Adrenal gland (tissue), 12 donors: ENCODE measurements around the gene IGDCC3. TPM values are rescaled to one million over a fixed set of nuclear protein-coding genes. Genes with fewer than 3 reads are reported as not detected.

Experiments
- DNase-seq, 7 donors: peaks; one replicate each; pipeline ENCODE4 v3.0.0-alpha.2; 2019 to 2020
- H3K27ac ChIP-seq, 5 donors: fragments of 200-600 bp; sonication (generic) in 4 of 5; 1 replicate in 3 of 5; 2 replicates in 2 of 5; pipeline versions ENCODE4 v1.5.1 to v1.8.0; 2016 to 2020; ENCODE audit warnings: mild to moderate bottlenecking in 1 of 5
- H3K27me3 ChIP-seq: fragments of 200-600 bp; 2 replicates; pipeline ENCODE4 v1.8.0; 2021
- H3K36me3 ChIP-seq, 2 donors: fragments of 200-600 bp; replicated peaks in 1 of 2; 1 replicate in 1 of 2; 2 replicates in 1 of 2; pipeline versions ENCODE4 v1.5.1 to v1.8.0; 2018 to 2022
- H3K4me1 ChIP-seq, 2 donors: fragments of 200-600 bp; replicated peaks in 1 of 2; 1 replicate in 1 of 2; 2 replicates in 1 of 2; pipeline versions ENCODE4 v1.5.1 to v1.8.0; 2018 to 2021
- H3K4me3 ChIP-seq, 4 donors: fragments of 200-600 bp; sonication (generic) in 3 of 4; one replicate each; pipeline ENCODE4 v1.5.1; 2016 to 2018
- H3K9me3 ChIP-seq, 3 donors: fragments of 200-600 bp; sonication (generic) in 1 of 3; replicated peaks in 1 of 3; 1 replicate in 2 of 3; 2 replicates in 1 of 3; pipeline versions ENCODE4 v1.5.1 to v1.8.0; 2016 to 2021
- CTCF ChIP-seq, 6 experiments: fragments of 450-650 bp in 4 of 6; fragments of 200-600 bp in 2 of 6; sonication (generic) in 1 of 6; IDR thresholded peaks; 1 replicate in 5 of 6; 2 replicates in 1 of 6; pipeline versions ENCODE4 v1.5.1 to v1.8.0; 2016 to 2021; ENCODE audit warnings: antibody characterized with exemption in 6 of 6, mild to moderate bottlenecking in 2 of 6, moderate library complexity in 1 of 6
- POLR2A ChIP-seq, 2 donors: fragments of 450-650 bp; IDR thresholded peaks; one replicate each; pipeline ENCODE4 v1.6.1; 2017; ENCODE audit warnings: antibody characterized with exemption in 2 of 2, mild to moderate bottlenecking in 2 of 2, moderate library complexity in 1 of 2
- WGBS, 4 donors: extraction: QIAGEN DNeasy Blood & Tissue Kit in 2 of 4; methylation state at CpG; one replicate each; pipeline versions ENCODE4 v1.1.5 to v1.1.7; 2013 to 2017; 5-methylcytosine and 5-hydroxymethylcytosine counted together
- intact Hi-C, 2 donors: fragments of 100-400 bp; cut with DNase I; formaldehyde crosslinking; loops; one replicate each; pipeline versions ENCODE4 v1.14.1 to v1.15.0; 2022 to 2023
- polyA plus RNA-seq, 3 donors: library from polyadenylated mRNA; stranded (reverse); fragments of 200-250 nt in 2 of 3; fragments of 350-450 nt in 1 of 3; fragmentation: Illumina TruSeq in 1 of 3; extraction: RNeasy Lipid Tissue Mini Kit (QIAGEN cat#74804) in 1 of 3; gene quantifications; one replicate each; pipeline ENCODE4 v1.2.3, GENCODE V29; 2013 to 2014
- total RNA-seq, 9 donors: library from RNA; depleted of rRNA in 4 of 9; stranded (reverse); fragments of >200 nt in 4 of 9; fragments of 120-200 nt in 1 of 9; fragmentation: NEBNext Ultra II Directional in 1 of 9; extraction: Animal tissue kit (Norgen Biotek cat#: 25700) in 1 of 9; gene quantifications; one replicate each; pipeline versions ENCODE4 v1.1.0 to v1.2.4, GENCODE V29; 2013 to 2023
- donor health status: healthy with polysubstance abuse.
- donor health status: Bipolar disorder and iron deficiency.
- donor health status: DM: yes; HTN: yes; CAD: no.
- donor health status: DM: no; HTN: no; CAD: no.
- donor health status: DM: no; HTN: no; CAD: no.
- donor health status: DM: yes; HTN: yes; CAD: no.

Gene IGDCC3
- total and polyA plus RNA-seq, 12 donors: 0.13 to 0.39 (median 0.29) TPM; not detected in 7

- Histone ChIP-seq H3K9me3 (no peaks in the 10 kb centered on the region), H3K4me3 (no peak overlapping the region), H3K27me3 (no peaks in the 10 kb centered on the region), H3K4me1 (no peaks in the 10 kb centered on the region), H3K27ac (no peak overlapping the region), H3K36me3 (no peaks in the 10 kb centered on the region)
- DNase-seq: no peak
- 80 to 86% (median 83%) methylated on average over 2 of the region's 2 CpGs for WGBS, 4 donors
- TF ChIP-seq POLR2A (IDR thresholded peaks at IDR 0.05) (no peak), CTCF (IDR thresholded peaks at IDR 0.05) (no peak)
- intact Hi-C loops: no loop called here
Observed at GRCh38 chr15:65365229-65365628, 12.6 kb downstream of the IGDCC3 start.

GRCh38 chr15:65363766-65364165 is 14.0 kb downstream of the IGDCC3 start:
- TF ChIP-seq POLR2A (IDR thresholded peaks at IDR 0.05): no peak
- no peak for TF ChIP-seq CTCF (IDR thresholded peaks at IDR 0.05)
- Histone ChIP-seq H3K9me3 (no peaks in the 10 kb centered on the region), H3K27ac (no peak overlapping the region), H3K4me3 (no peak overlapping the region), H3K36me3 (no peaks in the 10 kb centered on the region), H3K27me3 (no peaks in the 10 kb centered on the region), H3K4me1 (no peaks in the 10 kb centered on the region)
- DNase-seq: no peak
- 87 to 92% (median 90%) methylated on average over 2 of the region's 2 CpGs for WGBS, 4 donors
- intact Hi-C loops: no loop called here

- no peak overlapping the region for H3K27ac ChIP-seq
- no peak for DNase-seq
- no peaks in the 10 kb centered on the region for H3K9me3 ChIP-seq
- intact Hi-C loops: no loop called here
- H3K27me3 ChIP-seq: no peaks in the 10 kb centered on the region
- no peaks in the 10 kb centered on the region for H3K36me3 ChIP-seq
- 85 to 100% (median 90%) methylated on average over 2 to 7 of the region's 7 CpGs for WGBS, 4 donors
- TF ChIP-seq POLR2A (IDR thresholded peaks at IDR 0.05) (no peak), CTCF (IDR thresholded peaks at IDR 0.05) (no peak)
- no peaks in the 10 kb centered on the region for H3K4me1 ChIP-seq
- H3K4me3 ChIP-seq: no peak overlapping the region
Observed at GRCh38 chr15:65363306-65363705, 14.5 kb downstream of the IGDCC3 start.

- Histone ChIP-seq H3K4me1 (no peaks in the 10 kb centered on the region), H3K36me3 (no peaks in the 10 kb centered on the region), H3K9me3 (no peaks in the 10 kb centered on the region), H3K27me3 (no peaks in the 10 kb centered on the region), H3K27ac (no peak overlapping the region), H3K4me3 (no peak overlapping the region)
- no peak for DNase-seq
- intact Hi-C loops: no loop called here
- TF ChIP-seq POLR2A (IDR thresholded peaks at IDR 0.05) (no peak), CTCF (IDR thresholded peaks at IDR 0.05) (no peak)
- WGBS, 4 donors: 74 to 92% (median 81%) methylated on average over 6 to 8 of the region's 8 CpGs
Observed at GRCh38 chr15:65362491-65362890, 15.3 kb downstream of the IGDCC3 start.
